HepG2 (cell line): ENCODE measurements around the gene AKAP8L. TPM values are rescaled to one million over a fixed set of nuclear protein-coding genes. Genes with fewer than 3 reads are reported as not detected.

Source experiments
- CREB1 ChIP-seq, 2 experiments: fragments of 450-650 bp in 1 of 2; IDR thresholded peaks; 2 replicates each; pipeline ENCODE4 v1.6.1; 2016 to 2017; ENCODE audit warnings: control low read depth in 1 of 2, mild to moderate bottlenecking in 1 of 2, missing compliant biosample characterization in 1 of 2, missing genetic modification characterization in 1 of 2
- KDM4B ChIP-seq: sonication (generic); formaldehyde crosslinking; IDR thresholded peaks from 2 replicates; pipeline ENCODE4 v1.4.0; 2020; ENCODE audit warnings: missing genetic modification reagents
- LCORL ChIP-seq, 2 experiments: fragments of 450-650 bp in 1 of 2; sonication (generic) in 1 of 2; formaldehyde crosslinking in 1 of 2; IDR thresholded peaks; 2 replicates each; pipeline versions ENCODE4 v1.5.0 to v1.6.1; 2017 to 2020; ENCODE audit warnings: antibody characterized with exemption in 1 of 2, missing genetic modification reagents in 1 of 2
- MED1 ChIP-seq: sonication (generic); formaldehyde crosslinking; IDR thresholded peaks from 2 replicates; pipeline ENCODE4 v1.4.0; 2020; ENCODE audit warnings: missing genetic modification reagents
- PITX1 ChIP-seq: sonication (generic); formaldehyde crosslinking; IDR thresholded peaks from 2 replicates; pipeline ENCODE4 v1.5.1; 2020; ENCODE audit warnings: mild to moderate bottlenecking, missing genetic modification reagents
- SOX5 ChIP-seq: IDR thresholded peaks from 2 replicates; pipeline ENCODE4 v1.6.1; 2016; ENCODE audit warnings: borderline replicate concordance
- SP140L ChIP-seq: sonication (generic); formaldehyde crosslinking; IDR thresholded peaks from 2 replicates; pipeline ENCODE4 v1.4.0; 2020; ENCODE audit warnings: missing genetic modification reagents, borderline replicate concordance
- THAP11 ChIP-seq: IDR thresholded peaks from 2 replicates; pipeline ENCODE4 v1.6.1; 2016; ENCODE audit warnings: missing biosample characterization, missing genetic modification reagents
- TP53 ChIP-seq: sonication (generic); formaldehyde crosslinking; conservative IDR thresholded peaks from 2 replicates; pipeline ENCODE4 v1.4.0; 2020; ENCODE audit warnings: missing genetic modification reagents
- ZNF446 ChIP-seq: sonication (generic); formaldehyde crosslinking; IDR thresholded peaks from 2 replicates; pipeline ENCODE4 v1.5.0; 2020; ENCODE audit warnings: mild to moderate bottlenecking, missing genetic modification reagents
- ZNF737 ChIP-seq: sonication (generic); formaldehyde crosslinking; IDR thresholded peaks from 2 replicates; pipeline ENCODE4 v1.5.0; 2020; ENCODE audit warnings: missing genetic modification reagents, mild to moderate bottlenecking, borderline replicate concordance
- ZSCAN22 ChIP-seq: sonication (generic); formaldehyde crosslinking; IDR thresholded peaks from 2 replicates; pipeline ENCODE4 v1.4.0; 2020; ENCODE audit warnings: mild to moderate bottlenecking, missing genetic modification reagents
- polyA plus RNA-seq, 8 experiments: library from polyadenylated mRNA; depleted of rRNA in 3 of 8; stranded (reverse) in 7 of 8; unstranded in 1 of 8; fragments of >200 nt; fragmentation: Illumina TruSeq in 4 of 8; extraction: Trizol in 4 of 8; gene quantifications; 2 replicates each; pipeline versions ENCODE4 v1.2.1 to v1.2.3, GENCODE V29; 2011 to 2016; ENCODE audit warnings: low read depth in 4 of 8, missing spikeins in 1 of 8, mixed read lengths in 1 of 8; ENCODE audit not compliant: insufficient read depth in 1 of 8
- total RNA-seq, 5 experiments: library from RNA; depleted of rRNA; stranded (reverse); fragments of >200 nt; fragmentation: Illumina TruSeq; extraction: Trizol; gene quantifications; 2 replicates each; pipeline ENCODE4 v1.2.3, GENCODE V29; 2016; ENCODE audit warnings: low read depth in 1 of 5
- TF ChIP-seq, protein P1 (sequence below): sonication (generic); formaldehyde crosslinking; IDR thresholded peaks from 2 replicates; pipeline ENCODE4 v1.4.0; 2020; ENCODE audit warnings: mild to moderate bottlenecking, missing genetic modification reagents, borderline replicate concordance
- TF ChIP-seq, protein P2 (sequence below): sonication (generic); formaldehyde crosslinking; IDR thresholded peaks from 2 replicates; pipeline ENCODE4 v1.8.0; 2022; ENCODE audit warnings: mild to moderate bottlenecking, missing genetic modification reagents; ENCODE audit not compliant: insufficient replicate concordance
- TF ChIP-seq, protein P3 (sequence below): sonication (generic); formaldehyde crosslinking; IDR thresholded peaks from 2 replicates; pipeline ENCODE4 v1.8.0; 2022; ENCODE audit warnings: mild to moderate bottlenecking, missing genetic modification reagents, moderate library complexity
- TF ChIP-seq, protein P4 (sequence below): sonication (generic); formaldehyde crosslinking; IDR thresholded peaks from 2 replicates; pipeline ENCODE4 v1.4.0; 2020; ENCODE audit warnings: mild to moderate bottlenecking, missing genetic modification reagents

AKAP8L gene
- total and polyA plus RNA-seq, 2 of the 13 experiments (the other 11 are each of a cell fraction or from before 2014, with no cell fraction given): 48.2 to 49.6 TPM

DNA sequence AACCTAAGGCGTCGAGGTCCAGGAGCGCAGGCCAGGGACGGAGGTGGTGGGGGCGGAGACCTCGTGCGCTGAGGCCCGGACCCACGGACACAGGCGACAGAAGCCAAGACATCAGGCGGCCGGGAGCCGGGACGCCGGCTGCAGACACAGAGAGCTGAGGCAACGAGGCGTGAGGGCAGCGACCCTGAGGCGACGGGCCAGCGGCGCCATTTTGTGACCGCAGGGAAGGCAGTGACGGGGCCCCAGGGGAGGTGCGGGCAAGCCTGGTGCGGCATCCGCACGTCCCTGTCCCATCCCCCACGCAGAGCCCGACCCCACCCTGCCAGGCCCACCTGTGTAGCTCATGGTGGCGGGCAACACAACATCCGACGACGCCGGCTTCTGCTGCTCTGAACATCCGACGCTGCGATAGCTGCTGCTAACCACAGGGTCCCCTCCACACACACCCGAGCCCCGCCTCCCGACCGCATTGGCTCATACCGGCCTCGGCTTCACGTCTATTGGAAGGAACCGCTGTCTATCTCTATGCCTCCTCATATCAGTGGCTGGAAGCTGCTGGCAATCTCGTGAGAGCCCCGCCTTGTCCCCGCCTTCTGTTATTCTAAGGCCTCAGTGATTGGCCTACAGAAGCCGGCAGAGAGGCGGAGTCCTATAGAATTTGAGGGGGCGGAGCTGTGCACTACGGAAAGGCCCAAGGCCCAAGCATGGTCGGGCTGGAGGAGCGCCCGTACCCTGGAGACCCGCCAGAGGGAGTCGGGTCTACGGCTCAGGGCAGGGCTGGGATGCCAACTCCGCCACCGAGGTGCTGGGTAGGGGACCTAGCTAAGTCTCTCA lies at the start of gene AKAP8L (continued):
- TF ChIP-seq, protein P1, sequence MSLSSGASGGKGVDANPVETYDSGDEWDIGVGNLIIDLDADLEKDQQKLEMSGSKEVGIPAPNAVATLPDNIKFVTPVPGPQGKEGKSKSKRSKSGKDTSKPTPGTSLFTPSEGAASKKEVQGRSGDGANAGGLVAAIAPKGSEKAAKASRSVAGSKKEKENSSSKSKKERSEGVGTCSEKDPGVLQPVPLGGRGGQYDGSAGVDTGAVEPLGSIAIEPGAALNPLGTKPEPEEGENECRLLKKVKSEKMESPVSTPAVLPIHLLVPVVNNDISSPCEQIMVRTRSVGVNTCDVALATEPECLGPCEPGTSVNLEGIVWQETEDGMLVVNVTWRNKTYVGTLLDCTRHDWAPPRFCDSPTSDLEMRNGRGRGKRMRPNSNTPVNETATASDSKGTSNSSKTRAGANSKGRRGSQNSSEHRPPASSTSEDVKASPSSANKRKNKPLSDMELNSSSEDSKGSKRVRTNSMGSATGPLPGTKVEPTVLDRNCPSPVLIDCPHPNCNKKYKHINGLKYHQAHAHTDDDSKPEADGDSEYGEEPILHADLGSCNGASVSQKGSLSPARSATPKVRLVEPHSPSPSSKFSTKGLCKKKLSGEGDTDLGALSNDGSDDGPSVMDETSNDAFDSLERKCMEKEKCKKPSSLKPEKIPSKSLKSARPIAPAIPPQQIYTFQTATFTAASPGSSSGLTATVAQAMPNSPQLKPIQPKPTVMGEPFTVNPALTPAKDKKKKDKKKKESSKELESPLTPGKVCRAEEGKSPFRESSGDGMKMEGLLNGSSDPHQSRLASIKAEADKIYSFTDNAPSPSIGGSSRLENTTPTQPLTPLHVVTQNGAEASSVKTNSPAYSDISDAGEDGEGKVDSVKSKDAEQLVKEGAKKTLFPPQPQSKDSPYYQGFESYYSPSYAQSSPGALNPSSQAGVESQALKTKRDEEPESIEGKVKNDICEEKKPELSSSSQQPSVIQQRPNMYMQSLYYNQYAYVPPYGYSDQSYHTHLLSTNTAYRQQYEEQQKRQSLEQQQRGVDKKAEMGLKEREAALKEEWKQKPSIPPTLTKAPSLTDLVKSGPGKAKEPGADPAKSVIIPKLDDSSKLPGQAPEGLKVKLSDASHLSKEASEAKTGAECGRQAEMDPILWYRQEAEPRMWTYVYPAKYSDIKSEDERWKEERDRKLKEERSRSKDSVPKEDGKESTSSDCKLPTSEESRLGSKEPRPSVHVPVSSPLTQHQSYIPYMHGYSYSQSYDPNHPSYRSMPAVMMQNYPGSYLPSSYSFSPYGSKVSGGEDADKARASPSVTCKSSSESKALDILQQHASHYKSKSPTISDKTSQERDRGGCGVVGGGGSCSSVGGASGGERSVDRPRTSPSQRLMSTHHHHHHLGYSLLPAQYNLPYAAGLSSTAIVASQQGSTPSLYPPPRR (CRISPR knock-in tag): 0 out of 2 replicates have a peak, but pooled peaks have one; percentile 12
- TF ChIP-seq TP53 (0 out of 2 replicates have a peak, but pooled peaks have one; percentile 66), LCORL (IDR thresholded peaks at IDR 0.05) (no peak), LCORL (CRISPR knock-in tag; IDR thresholded peaks at IDR 0.05) (peak; percentile 63; the same call in 1 of the 2 replicates), ZNF446 (peak; percentile 45; the same call in 1 of the 2 replicates), ZNF737 (CRISPR knock-in tag) (no peak), ZSCAN22 (CRISPR knock-in tag) (no peak), SOX5 (CRISPR knock-in tag) (no peak), THAP11 (CRISPR knock-in tag) (peak; percentile 89), PITX1 (CRISPR knock-in tag) (no peak; the same call in 1 of the 2 replicates), KDM4B (CRISPR knock-in tag) (no peak), CREB1 (IDR thresholded peaks at IDR 0.05) (peak; percentile 83), CREB1 (CRISPR knock-in tag; IDR thresholded peaks at IDR 0.05) (peak; percentile 86), SP140L (CRISPR knock-in tag) (no peak), MED1 (peak; percentile 57; the same call in 1 of the 2 replicates)
- TF ChIP-seq, protein P2, sequence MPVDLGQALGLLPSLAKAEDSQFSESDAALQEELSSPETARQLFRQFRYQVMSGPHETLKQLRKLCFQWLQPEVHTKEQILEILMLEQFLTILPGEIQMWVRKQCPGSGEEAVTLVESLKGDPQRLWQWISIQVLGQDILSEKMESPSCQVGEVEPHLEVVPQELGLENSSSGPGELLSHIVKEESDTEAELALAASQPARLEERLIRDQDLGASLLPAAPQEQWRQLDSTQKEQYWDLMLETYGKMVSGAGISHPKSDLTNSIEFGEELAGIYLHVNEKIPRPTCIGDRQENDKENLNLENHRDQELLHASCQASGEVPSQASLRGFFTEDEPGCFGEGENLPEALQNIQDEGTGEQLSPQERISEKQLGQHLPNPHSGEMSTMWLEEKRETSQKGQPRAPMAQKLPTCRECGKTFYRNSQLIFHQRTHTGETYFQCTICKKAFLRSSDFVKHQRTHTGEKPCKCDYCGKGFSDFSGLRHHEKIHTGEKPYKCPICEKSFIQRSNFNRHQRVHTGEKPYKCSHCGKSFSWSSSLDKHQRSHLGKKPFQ (CRISPR knock-in tag): no peak
- TF ChIP-seq, protein P3, sequence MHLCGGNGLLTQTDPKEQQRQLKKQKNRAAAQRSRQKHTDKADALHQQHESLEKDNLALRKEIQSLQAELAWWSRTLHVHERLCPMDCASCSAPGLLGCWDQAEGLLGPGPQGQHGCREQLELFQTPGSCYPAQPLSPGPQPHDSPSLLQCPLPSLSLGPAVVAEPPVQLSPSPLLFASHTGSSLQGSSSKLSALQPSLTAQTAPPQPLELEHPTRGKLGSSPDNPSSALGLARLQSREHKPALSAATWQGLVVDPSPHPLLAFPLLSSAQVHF: no peak
- TF ChIP-seq, protein P4, sequence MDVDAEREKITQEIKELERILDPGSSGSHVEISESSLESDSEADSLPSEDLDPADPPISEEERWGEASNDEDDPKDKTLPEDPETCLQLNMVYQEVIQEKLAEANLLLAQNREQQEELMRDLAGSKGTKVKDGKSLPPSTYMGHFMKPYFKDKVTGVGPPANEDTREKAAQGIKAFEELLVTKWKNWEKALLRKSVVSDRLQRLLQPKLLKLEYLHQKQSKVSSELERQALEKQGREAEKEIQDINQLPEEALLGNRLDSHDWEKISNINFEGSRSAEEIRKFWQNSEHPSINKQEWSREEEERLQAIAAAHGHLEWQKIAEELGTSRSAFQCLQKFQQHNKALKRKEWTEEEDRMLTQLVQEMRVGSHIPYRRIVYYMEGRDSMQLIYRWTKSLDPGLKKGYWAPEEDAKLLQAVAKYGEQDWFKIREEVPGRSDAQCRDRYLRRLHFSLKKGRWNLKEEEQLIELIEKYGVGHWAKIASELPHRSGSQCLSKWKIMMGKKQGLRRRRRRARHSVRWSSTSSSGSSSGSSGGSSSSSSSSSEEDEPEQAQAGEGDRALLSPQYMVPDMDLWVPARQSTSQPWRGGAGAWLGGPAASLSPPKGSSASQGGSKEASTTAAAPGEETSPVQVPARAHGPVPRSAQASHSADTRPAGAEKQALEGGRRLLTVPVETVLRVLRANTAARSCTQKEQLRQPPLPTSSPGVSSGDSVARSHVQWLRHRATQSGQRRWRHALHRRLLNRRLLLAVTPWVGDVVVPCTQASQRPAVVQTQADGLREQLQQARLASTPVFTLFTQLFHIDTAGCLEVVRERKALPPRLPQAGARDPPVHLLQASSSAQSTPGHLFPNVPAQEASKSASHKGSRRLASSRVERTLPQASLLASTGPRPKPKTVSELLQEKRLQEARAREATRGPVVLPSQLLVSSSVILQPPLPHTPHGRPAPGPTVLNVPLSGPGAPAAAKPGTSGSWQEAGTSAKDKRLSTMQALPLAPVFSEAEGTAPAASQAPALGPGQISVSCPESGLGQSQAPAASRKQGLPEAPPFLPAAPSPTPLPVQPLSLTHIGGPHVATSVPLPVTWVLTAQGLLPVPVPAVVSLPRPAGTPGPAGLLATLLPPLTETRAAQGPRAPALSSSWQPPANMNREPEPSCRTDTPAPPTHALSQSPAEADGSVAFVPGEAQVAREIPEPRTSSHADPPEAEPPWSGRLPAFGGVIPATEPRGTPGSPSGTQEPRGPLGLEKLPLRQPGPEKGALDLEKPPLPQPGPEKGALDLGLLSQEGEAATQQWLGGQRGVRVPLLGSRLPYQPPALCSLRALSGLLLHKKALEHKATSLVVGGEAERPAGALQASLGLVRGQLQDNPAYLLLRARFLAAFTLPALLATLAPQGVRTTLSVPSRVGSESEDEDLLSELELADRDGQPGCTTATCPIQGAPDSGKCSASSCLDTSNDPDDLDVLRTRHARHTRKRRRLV (CRISPR knock-in tag): peak; percentile 60; the same call in 1 of the 2 replicates
